ENCODE results near the gene CTNNA3.
"Not testable (repeated sequence)": the region's sequence is repeated elsewhere in the genome, so short reads cannot be mapped to it uniquely, and the experiment has no call there.

CTNNA3 gene

DNA sequence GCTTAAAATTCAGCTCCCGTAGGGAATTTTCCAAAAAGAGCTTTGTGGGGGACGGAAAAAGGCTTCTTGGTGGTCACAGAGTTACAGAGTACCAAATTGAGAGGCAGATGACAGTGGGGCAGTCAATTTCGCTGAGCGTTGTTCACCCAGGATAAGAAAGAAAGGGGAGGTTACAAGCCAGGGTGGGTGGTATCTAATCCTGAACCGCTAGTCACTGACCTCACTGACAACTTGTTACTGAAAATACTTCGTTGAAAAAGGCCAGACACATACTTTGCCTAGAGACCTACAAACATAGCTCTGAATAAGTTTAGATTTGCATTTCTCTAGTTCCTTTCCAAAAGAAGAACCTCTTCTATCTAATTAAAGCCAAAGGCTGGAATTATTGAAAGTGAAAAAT is at the start of gene CTNNA3:
TSS of gene CTNNA3 (minus strand) at position 167 of the 400 bp plus-strand sequence.
- Histone ChIP-seq H3K27me3 (replicated peaks; ENCODE audit: control insufficient read depth, insufficient read depth, low read length) (peaks cover 33% of the 10 kb centered on the region), H3K9ac (ENCODE audit: low read length) (no peak within 1 kb of the TSS), H3K36me3 (ENCODE audit: control insufficient read depth, insufficient read depth, low read length, severe bottlenecking) (no peaks in the 10 kb centered on the region), H3K4me1 (ENCODE audit: control insufficient read depth, insufficient read depth, low read length) (no peaks in the 10 kb centered on the region), H3K9me3 (ENCODE audit: control insufficient read depth, low read length) (no peaks in the 10 kb centered on the region), H3K4me3 (ENCODE audit: low read length) (no peak within 1 kb of the TSS)
- peak; percentile 42 for DNase-seq (ENCODE audit: low read depth)

DNA sequence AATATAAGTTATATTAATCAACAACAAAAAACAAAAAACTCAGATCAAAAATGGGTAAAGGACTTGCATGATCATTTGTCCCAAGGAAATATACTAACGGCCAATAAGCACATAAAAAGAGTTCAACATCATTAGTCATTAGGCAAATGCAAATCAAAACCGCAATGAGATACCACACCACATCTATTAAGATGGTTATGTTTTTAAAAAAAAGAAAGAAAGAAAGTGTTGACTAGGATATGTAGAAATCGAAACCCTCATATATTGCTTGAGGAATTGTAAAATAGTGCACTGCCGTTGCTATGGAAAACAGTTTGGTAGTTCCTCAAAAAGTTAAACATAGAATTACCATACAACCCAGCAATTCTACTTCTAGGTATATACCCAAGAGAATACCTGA is 39.4 kb upstream of the CTNNA3 start:
- Histone ChIP-seq H3K9ac (ENCODE audit: low read length) (no peak overlapping the region), H3K4me3 (ENCODE audit: low read length) (no peak overlapping the region), H3K27me3 (replicated peaks; ENCODE audit: control insufficient read depth, insufficient read depth, low read length) (no peaks in the 10 kb centered on the region), H3K4me1 (ENCODE audit: control insufficient read depth, insufficient read depth, low read length) (no peaks in the 10 kb centered on the region), H3K9me3 (ENCODE audit: control insufficient read depth, low read length) (no peaks in the 10 kb centered on the region), H3K36me3 (ENCODE audit: control insufficient read depth, insufficient read depth, low read length, severe bottlenecking) (no peaks in the 10 kb centered on the region)
- no peak for DNase-seq (ENCODE audit: low read depth)

DNA sequence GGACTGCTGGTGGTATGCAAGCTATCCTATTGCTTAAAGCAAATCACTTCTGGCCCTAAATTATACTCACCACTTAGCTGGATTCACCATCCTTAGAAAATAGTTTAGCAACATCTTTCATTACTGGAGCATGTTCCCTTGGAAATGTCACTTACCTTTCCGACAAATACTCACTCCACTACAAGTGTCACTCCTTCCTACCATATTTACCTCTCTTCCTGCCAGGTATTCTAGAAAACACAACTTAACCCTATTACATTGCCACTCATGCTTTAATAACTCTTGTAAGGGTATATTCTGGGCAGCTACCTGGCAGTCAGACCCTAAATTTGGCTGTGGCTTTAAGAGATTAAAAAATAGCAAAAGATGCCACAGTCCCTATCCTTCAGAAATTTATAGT is 37.5 kb upstream of the CTNNA3 start:
- Histone ChIP-seq H3K4me1 (ENCODE audit: control insufficient read depth, insufficient read depth, low read length) (no peaks in the 10 kb centered on the region), H3K9ac (ENCODE audit: low read length) (no peak overlapping the region), H3K27me3 (replicated peaks; ENCODE audit: control insufficient read depth, insufficient read depth, low read length) (no peaks in the 10 kb centered on the region), H3K9me3 (ENCODE audit: control insufficient read depth, low read length) (no peaks in the 10 kb centered on the region), H3K4me3 (ENCODE audit: low read length) (no peak overlapping the region), H3K36me3 (ENCODE audit: control insufficient read depth, insufficient read depth, low read length, severe bottlenecking) (no peaks in the 10 kb centered on the region)
- no peak for DNase-seq (ENCODE audit: low read depth)

DNA sequence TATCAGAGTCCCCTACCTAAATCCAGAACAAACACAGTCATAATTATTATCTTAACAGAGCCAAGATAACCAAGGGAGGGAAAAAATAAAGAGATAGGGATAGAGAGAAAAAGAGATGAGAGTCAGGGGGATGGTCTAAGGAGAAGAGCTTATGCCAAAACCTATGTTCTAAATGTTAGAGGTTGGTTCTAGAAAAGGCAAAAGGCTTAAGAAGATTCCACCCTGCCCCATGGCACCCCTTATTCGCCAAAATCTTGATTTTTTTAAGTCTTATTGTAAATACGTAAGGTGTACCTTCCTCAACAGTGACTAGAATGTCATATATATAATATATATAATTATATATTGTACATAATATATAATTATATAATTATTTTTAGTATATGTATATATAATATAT is 29.6 kb upstream of the CTNNA3 start:
- DNase-seq (ENCODE audit: low read depth) = no peak
- no peaks in the 10 kb centered on the region for H3K9me3 ChIP-seq (ENCODE audit: control insufficient read depth, low read length)

DNA sequence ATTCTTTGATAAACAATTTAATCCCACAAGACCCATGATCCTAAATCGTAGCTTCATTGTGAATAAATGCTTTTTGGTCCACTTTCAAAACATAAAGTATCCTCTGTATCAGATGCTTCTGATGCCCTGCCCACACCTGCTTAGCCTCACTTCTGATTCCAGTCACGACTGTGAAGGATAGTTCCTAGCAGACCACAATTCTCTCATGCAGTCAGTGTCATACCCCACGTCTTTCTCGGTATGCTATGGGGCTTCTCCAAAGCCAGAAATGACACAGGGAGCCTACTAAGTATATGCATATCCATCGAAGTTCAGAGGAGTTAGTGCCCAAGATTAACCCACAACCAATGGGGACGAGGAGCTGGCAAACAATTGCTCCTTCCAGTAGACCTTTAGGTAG is 27.6 kb upstream of the CTNNA3 start:
- DNase-seq (ENCODE audit: low read depth) = no peak
- H3K4me3 ChIP-seq (ENCODE audit: low read length) = no peak overlapping the region
- no peaks in the 10 kb centered on the region for H3K9me3 ChIP-seq (ENCODE audit: control insufficient read depth, low read length)
- no peak overlapping the region for H3K9ac ChIP-seq (ENCODE audit: low read length)
- H3K4me1 ChIP-seq (ENCODE audit: control insufficient read depth, insufficient read depth, low read length) = no peaks in the 10 kb centered on the region
- no peaks in the 10 kb centered on the region for H3K36me3 ChIP-seq (ENCODE audit: control insufficient read depth, insufficient read depth, low read length, severe bottlenecking)
- no peaks in the 10 kb centered on the region for H3K27me3 ChIP-seq (replicated peaks; ENCODE audit: control insufficient read depth, insufficient read depth, low read length)

More for the DNA sequence above, 29.6 kb upstream of the CTNNA3 start:
- H3K27me3 ChIP-seq (replicated peaks; ENCODE audit: control insufficient read depth, insufficient read depth, low read length) = no peaks in the 10 kb centered on the region
- no peaks in the 10 kb centered on the region for H3K36me3 ChIP-seq (ENCODE audit: control insufficient read depth, insufficient read depth, low read length, severe bottlenecking)
- no peaks in the 10 kb centered on the region for H3K4me1 ChIP-seq (ENCODE audit: control insufficient read depth, insufficient read depth, low read length)
- H3K9ac ChIP-seq (ENCODE audit: low read length) = no peak overlapping the region
- H3K4me3 ChIP-seq (ENCODE audit: low read length) = no peak overlapping the region

DNA sequence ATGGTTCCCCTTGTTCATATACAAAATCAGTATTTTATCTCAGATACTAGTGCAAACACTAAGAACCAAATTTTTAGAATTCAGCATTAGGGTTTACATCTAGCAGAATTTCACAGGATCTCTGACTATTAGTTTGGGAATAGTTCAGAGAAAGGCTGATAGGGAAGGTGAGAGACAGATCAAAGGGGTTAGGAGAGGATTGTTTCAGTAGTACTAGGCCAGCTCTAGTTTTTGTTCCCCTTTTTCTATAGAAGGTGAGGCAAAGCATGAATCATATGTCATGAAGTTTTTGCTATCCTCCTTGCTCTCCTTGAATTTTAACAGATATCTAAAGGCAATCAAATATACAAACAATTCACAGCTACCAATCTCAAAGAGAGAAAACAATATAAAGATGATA is 26.1 kb upstream of the CTNNA3 start:
- Histone ChIP-seq H3K36me3 (ENCODE audit: control insufficient read depth, insufficient read depth, low read length, severe bottlenecking) (no peaks in the 10 kb centered on the region), H3K4me3 (ENCODE audit: low read length) (no peak overlapping the region), H3K4me1 (ENCODE audit: control insufficient read depth, insufficient read depth, low read length) (no peaks in the 10 kb centered on the region), H3K9ac (ENCODE audit: low read length) (no peak overlapping the region), H3K9me3 (ENCODE audit: control insufficient read depth, low read length) (no peaks in the 10 kb centered on the region), H3K27me3 (replicated peaks; ENCODE audit: control insufficient read depth, insufficient read depth, low read length) (no peaks in the 10 kb centered on the region)
- no peak for DNase-seq (ENCODE audit: low read depth)

DNA sequence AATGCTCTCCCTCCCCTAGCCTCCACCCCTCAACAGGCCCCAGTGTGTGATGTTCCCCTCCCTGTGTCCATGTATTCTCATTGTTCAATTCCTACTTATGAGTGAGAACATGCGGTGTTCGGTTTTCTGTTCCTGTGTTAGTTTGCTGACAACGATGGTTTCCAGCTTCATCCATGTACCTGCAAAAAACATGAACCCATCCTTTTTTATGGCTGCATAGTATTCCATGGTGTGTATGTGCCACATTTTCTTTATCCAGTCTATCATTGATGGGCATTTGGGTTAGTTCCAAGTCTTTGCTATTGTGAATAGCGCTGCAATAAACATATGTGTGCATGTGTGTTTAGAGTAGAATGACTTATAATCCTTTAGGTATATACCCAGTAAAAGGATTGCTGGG is 20.5 kb upstream of the CTNNA3 start:
- not testable (repeated sequence) for H3K4me1 ChIP-seq (ENCODE audit: control insufficient read depth, insufficient read depth, low read length); H3K27me3 ChIP-seq (replicated peaks; ENCODE audit: control insufficient read depth, insufficient read depth, low read length); H3K9ac ChIP-seq (ENCODE audit: low read length); DNase-seq (ENCODE audit: low read depth); H3K9me3 ChIP-seq (ENCODE audit: control insufficient read depth, low read length); H3K36me3 ChIP-seq (ENCODE audit: control insufficient read depth, insufficient read depth, low read length, severe bottlenecking); H3K4me3 ChIP-seq (ENCODE audit: low read length)

DNA sequence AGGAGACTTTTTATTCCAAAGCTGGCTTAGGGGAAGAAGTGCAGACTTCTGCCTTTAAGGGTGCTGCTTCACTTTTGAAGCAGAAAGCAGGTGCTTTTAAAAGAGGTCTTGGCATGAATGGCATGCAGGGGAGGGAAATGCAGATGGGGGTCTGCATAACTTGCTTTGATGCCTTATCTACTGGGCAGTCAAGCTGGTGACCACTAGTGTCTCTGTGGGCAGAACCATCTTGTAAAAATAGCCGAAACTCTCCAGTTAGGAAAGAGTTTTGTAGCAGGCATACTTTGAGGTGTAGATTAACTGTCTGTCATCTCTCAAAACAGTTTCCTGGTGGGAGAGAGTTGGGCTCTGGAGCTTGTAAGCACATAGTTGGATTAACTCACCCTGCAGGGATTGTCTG is 9.9 kb upstream of the CTNNA3 start:
- Histone ChIP-seq H3K27me3 (replicated peaks; ENCODE audit: control insufficient read depth, insufficient read depth, low read length) (no peaks in the 10 kb centered on the region), H3K9me3 (ENCODE audit: control insufficient read depth, low read length) (no peaks in the 10 kb centered on the region), H3K9ac (ENCODE audit: low read length) (no peak overlapping the region), H3K4me1 (ENCODE audit: control insufficient read depth, insufficient read depth, low read length) (no peaks in the 10 kb centered on the region), H3K4me3 (ENCODE audit: low read length) (no peak overlapping the region), H3K36me3 (ENCODE audit: control insufficient read depth, insufficient read depth, low read length, severe bottlenecking) (no peaks in the 10 kb centered on the region)
- no peak for DNase-seq (ENCODE audit: low read depth)

DNA sequence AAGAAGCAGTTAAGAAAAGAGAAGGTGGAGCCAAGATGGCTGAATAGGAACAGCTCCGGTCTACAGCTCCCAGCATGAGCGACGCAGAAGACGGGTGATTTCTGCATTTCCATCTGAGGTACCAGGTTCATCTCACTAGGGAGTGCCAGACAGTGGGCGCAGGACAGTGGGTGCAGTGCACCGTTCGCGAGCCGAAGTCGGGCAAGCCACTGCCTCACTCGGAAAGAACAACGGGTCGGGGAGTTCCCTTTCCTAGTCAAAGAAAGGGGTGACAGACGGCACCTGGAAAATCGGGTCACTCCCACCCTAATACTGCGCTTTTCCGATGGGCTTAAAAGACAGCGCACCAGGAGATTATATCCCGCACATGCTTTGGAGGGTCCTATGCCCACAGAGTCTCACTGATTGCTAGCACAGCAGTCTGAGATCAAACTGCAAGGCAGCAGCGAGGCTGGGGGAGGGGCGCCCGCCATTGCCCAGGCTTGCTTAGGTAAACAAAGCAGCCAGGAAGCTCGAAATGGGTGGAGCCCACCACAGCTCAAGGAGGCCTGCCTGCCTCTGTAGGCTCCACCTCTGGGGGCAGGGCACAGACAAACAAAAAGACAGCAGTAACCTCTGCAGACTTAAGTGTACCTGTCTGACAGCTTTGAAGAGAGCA is 3.7 kb upstream of the CTNNA3 start:
- H3K4me1 ChIP-seq (ENCODE audit: control insufficient read depth, insufficient read depth, low read length); H3K4me3 ChIP-seq (ENCODE audit: low read length): not testable (repeated sequence)

DNA sequence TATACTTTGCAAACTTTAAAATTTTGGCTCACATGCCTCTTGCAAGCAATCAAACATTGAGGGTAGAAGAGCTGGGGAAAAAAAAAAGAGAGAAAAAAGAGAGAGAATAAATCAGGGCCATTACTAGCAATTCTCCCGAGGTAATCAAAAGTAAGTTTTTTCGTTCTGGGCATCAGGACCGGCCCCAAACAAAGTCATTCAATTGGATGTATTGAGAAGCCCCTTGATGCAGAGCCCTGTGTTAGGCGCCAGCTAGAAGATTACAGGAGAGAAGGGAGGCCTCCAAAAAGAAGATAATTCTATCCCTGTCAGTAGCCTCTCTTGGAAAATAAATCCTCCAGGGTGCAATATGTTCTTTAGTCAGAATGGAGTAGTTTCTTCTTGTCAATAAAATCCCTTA is 2.2 kb upstream of the CTNNA3 start:
- H3K9me3 ChIP-seq (ENCODE audit: control insufficient read depth, low read length) = no peaks in the 10 kb centered on the region
- H3K36me3 ChIP-seq (ENCODE audit: control insufficient read depth, insufficient read depth, low read length, severe bottlenecking) = no peaks in the 10 kb centered on the region
- H3K27me3 ChIP-seq (replicated peaks; ENCODE audit: control insufficient read depth, insufficient read depth, low read length) = peaks cover 30% of the 10 kb centered on the region
- H3K9ac ChIP-seq (ENCODE audit: low read length) = no peak overlapping the region
- H3K4me1 ChIP-seq (ENCODE audit: control insufficient read depth, insufficient read depth, low read length) = no peaks in the 10 kb centered on the region
- DNase-seq (ENCODE audit: low read depth) = no peak
- no peak overlapping the region for H3K4me3 ChIP-seq (ENCODE audit: low read length)

More for the DNA sequence above, 3.7 kb upstream of the CTNNA3 start:
- DNase-seq (ENCODE audit: low read depth); H3K9ac ChIP-seq (ENCODE audit: low read length); H3K36me3 ChIP-seq (ENCODE audit: control insufficient read depth, insufficient read depth, low read length, severe bottlenecking); H3K9me3 ChIP-seq (ENCODE audit: control insufficient read depth, low read length): not testable (repeated sequence)
- peaks cover 26% of the 10 kb centered on the region for H3K27me3 ChIP-seq (replicated peaks; ENCODE audit: control insufficient read depth, insufficient read depth, low read length)

DNA sequence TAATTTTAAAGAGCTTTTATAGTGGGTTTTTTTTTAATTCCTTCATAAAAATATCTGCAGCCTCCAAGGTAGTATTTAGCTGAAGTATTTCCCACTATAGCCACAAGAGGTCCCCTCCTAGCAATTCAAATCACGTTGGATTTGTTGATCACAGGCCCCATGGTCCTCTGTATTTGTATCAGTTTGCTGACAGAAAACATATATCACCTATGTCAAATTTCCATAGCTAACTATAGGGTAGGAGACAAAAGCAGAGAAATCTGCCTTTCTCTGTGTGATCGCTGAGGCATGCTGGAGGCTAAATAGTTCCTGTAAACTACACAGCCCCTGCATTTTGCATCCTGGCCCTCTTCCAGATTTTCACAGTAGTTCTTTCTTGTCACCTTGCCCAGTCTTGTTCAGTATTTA is 1.7 kb upstream of the CTNNA3 start:
- Histone ChIP-seq H3K36me3 (ENCODE audit: control insufficient read depth, insufficient read depth, low read length, severe bottlenecking) (no peaks in the 10 kb centered on the region), H3K4me3 (ENCODE audit: low read length) (no peak overlapping the region), H3K27me3 (replicated peaks; ENCODE audit: control insufficient read depth, insufficient read depth, low read length) (peaks cover 33% of the 10 kb centered on the region), H3K9me3 (ENCODE audit: control insufficient read depth, low read length) (no peaks in the 10 kb centered on the region), H3K4me1 (ENCODE audit: control insufficient read depth, insufficient read depth, low read length) (no peaks in the 10 kb centered on the region), H3K9ac (ENCODE audit: low read length) (no peak overlapping the region)
- peak; percentile 79 for DNase-seq (ENCODE audit: low read depth)

DNA sequence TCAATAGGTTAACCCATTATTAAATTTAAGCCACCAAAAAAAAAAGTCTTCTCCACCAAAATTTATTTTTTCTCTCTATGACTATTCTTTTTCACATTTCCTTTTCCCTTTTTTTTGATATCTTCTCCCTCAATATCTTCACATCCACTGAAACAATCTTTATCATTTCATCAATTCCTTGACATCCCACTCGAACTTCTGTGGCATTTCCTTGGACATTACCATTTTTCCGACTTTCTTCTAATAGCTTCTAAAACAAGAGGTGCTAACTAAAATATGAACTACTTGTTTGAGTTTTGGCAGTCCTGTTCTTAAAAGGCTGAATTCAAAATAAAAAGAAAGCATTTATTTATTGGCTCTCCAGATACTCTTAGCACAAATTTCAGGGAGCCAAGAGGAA is 684 bp upstream of the CTNNA3 start:
- DNase-seq (ENCODE audit: low read depth) = no peak
- no peaks in the 10 kb centered on the region for H3K4me1 ChIP-seq (ENCODE audit: control insufficient read depth, insufficient read depth, low read length)

More for the DNA sequence above, 684 bp upstream of the CTNNA3 start:
- H3K9ac ChIP-seq (ENCODE audit: low read length) = no peak overlapping the region
- no peak overlapping the region for H3K4me3 ChIP-seq (ENCODE audit: low read length)
- no peaks in the 10 kb centered on the region for H3K36me3 ChIP-seq (ENCODE audit: control insufficient read depth, insufficient read depth, low read length, severe bottlenecking)
- peaks cover 33% of the 10 kb centered on the region for H3K27me3 ChIP-seq (replicated peaks; ENCODE audit: control insufficient read depth, insufficient read depth, low read length)
- no peaks in the 10 kb centered on the region for H3K9me3 ChIP-seq (ENCODE audit: control insufficient read depth, low read length)
